MM.1S (cell line): ENCODE measurements around the gene FBXW2.

Source experiments
- DNase-seq: peaks from one replicate; pipeline ENCODE4 v3.0.0-alpha.2; 2015
- H2AFZ ChIP-seq: fragments of 300-600 bp; sonication (generic); 2 replicates; pipeline ENCODE4 v1.6.0; 2016; ENCODE audit warnings: antibody characterized with exemption, low read length
- H3F3A ChIP-seq: fragments of 300-600 bp; sonication (generic); 2 replicates; pipeline ENCODE4 v1.6.1; 2016; ENCODE audit warnings: mild to moderate bottlenecking, antibody characterized with exemption, low read length, moderate library complexity, mixed read lengths; ENCODE audit not compliant: insufficient read depth
- H3K27ac ChIP-seq: fragments of 300-600 bp; sonication (generic); 2 replicates; pipeline ENCODE4 v1.5.1; 2016; ENCODE audit warnings: mild to moderate bottlenecking, low read length
- H3K27me3 ChIP-seq: fragments of 300-600 bp; sonication (generic); replicated peaks from 2 replicates; pipeline ENCODE4 v1.6.0; 2016; ENCODE audit warnings: low read length; ENCODE audit not compliant: insufficient read depth
- H3K36me3 ChIP-seq: fragments of 300-600 bp; sonication (generic); replicated peaks from 2 replicates; pipeline ENCODE4 v1.6.1; 2016; ENCODE audit warnings: mild to moderate bottlenecking, low read length, mixed read lengths; ENCODE audit not compliant: insufficient read depth
- H3K4me1 ChIP-seq: fragments of 300-600 bp; sonication (generic); 2 replicates; pipeline ENCODE4 v1.6.1; 2016; ENCODE audit warnings: low read length, mixed read lengths
- H3K4me2 ChIP-seq: fragments of 300-600 bp; sonication (generic); 2 replicates; pipeline ENCODE4 v1.6.0; 2016; ENCODE audit warnings: low read depth, low read length
- H3K4me3 ChIP-seq: fragments of 300-600 bp; sonication (generic); 2 replicates; pipeline ENCODE4 v1.5.1; 2016; ENCODE audit warnings: low read length, mixed read lengths
- H3K79me2 ChIP-seq: fragments of 300-600 bp; sonication (generic); 2 replicates; pipeline ENCODE4 v1.6.1; 2016; ENCODE audit warnings: mixed run types, low read length, mixed read lengths
- H3K9ac ChIP-seq: fragments of 300-600 bp; sonication (generic); 2 replicates; pipeline ENCODE4 v1.6.1; 2016; ENCODE audit warnings: low read length, mixed read lengths
- H3K9me2 ChIP-seq: fragments of 300-600 bp; sonication (generic); replicated peaks from 2 replicates; pipeline ENCODE4 v1.6.1; 2016; ENCODE audit warnings: mild to moderate bottlenecking, low read length, mixed read lengths; ENCODE audit not compliant: insufficient read depth
- H3K9me3 ChIP-seq: fragments of 300-600 bp; sonication (generic); replicated peaks from 2 replicates; pipeline ENCODE4 v1.6.1; 2016; ENCODE audit warnings: mild to moderate bottlenecking, low read length, mixed read lengths; ENCODE audit not compliant: insufficient read depth
- H4K20me1 ChIP-seq: fragments of 300-600 bp; sonication (generic); 2 replicates; pipeline ENCODE4 v1.6.1; 2016; ENCODE audit warnings: mild to moderate bottlenecking, low read length, moderate library complexity, mixed read lengths; ENCODE audit not compliant: insufficient read depth
- CTCF ChIP-seq: fragments of 300-600 bp; sonication (generic); IDR thresholded peaks from 2 replicates; pipeline ENCODE4 v1.5.1; 2016; ENCODE audit warnings: antibody characterized with exemption, low read length, mixed read lengths
- EZH2 ChIP-seq: fragments of 300-600 bp; sonication (generic); optimal IDR thresholded peaks from 2 replicates; pipeline ENCODE3; 2017; ENCODE audit warnings: low read depth, mild to moderate bottlenecking, antibody characterized with exemption, low read length, mixed read lengths
- EZH2phosphoT487 ChIP-seq: fragments of 300-600 bp; sonication (generic); IDR thresholded peaks from 2 replicates; pipeline ENCODE4 v1.6.1; 2018; ENCODE audit warnings: antibody characterized with exemption, low read length

Gene FBXW2

GRCh38 chr9:120768886-120769285, 24.3 kb downstream of the FBXW2 start:
- Histone ChIP-seq H3F3A (no peaks in the 10 kb centered on the region), H3K4me2 (no peak overlapping the region), H3K36me3 (0 out of 2 replicates have a peak, but pooled peaks cover 6% of the 10 kb centered on the region), H3K79me2 (no peaks in the 10 kb centered on the region), H3K4me3 (no peak overlapping the region), H3K9me2 (no peaks in the 10 kb centered on the region), H3K4me1 (no peaks in the 10 kb centered on the region), H3K9me3 (no peaks in the 10 kb centered on the region), H3K27ac (no peak overlapping the region), H4K20me1 (no peaks in the 10 kb centered on the region), H3K9ac (no peak overlapping the region), H2AFZ (no peak overlapping the region), H3K27me3 (no peaks in the 10 kb centered on the region)
- TF ChIP-seq CTCF (no peak), EZH2phosphoT487 (no peak), EZH2 (no peak)
- no peak for DNase-seq

- Histone ChIP-seq H3K9me3 (no peaks in the 10 kb centered on the region), H3K27me3 (no peaks in the 10 kb centered on the region), H3K4me1 (no peaks in the 10 kb centered on the region), H3F3A (no peaks in the 10 kb centered on the region), H3K9ac (no peak overlapping the region), H3K79me2 (no peaks in the 10 kb centered on the region), H3K27ac (no peak overlapping the region), H4K20me1 (no peaks in the 10 kb centered on the region), H3K9me2 (no peaks in the 10 kb centered on the region), H3K4me2 (no peak overlapping the region), H3K36me3 (0 out of 2 replicates have a peak, but pooled peaks cover 6% of the 10 kb centered on the region), H3K4me3 (no peak overlapping the region), H2AFZ (no peak overlapping the region)
- no peak for DNase-seq
- no peak for TF ChIP-seq EZH2phosphoT487
- TF ChIP-seq EZH2: no peak
- no peak for TF ChIP-seq CTCF
Measured at GRCh38 chr9:120768247-120768646, 25.0 kb downstream of the FBXW2 start.

- Histone ChIP-seq H3K4me2 (no peak overlapping the region), H3K36me3 (0 out of 2 replicates have a peak, but pooled peaks cover 6% of the 10 kb centered on the region)
Measured at GRCh38 chr9:120767451-120767850, 25.8 kb downstream of the FBXW2 start.

More at GRCh38 chr9:120767451-120767850, 25.8 kb downstream of the FBXW2 start:
- no peaks in the 10 kb centered on the region for H4K20me1 ChIP-seq
- no peaks in the 10 kb centered on the region for H3K9me2 ChIP-seq
- H2AFZ ChIP-seq: no peak overlapping the region
- no peaks in the 10 kb centered on the region for H3K27me3 ChIP-seq
- no peak overlapping the region for H3K4me3 ChIP-seq
- no peaks in the 10 kb centered on the region for H3K79me2 ChIP-seq
- no peak overlapping the region for H3K9ac ChIP-seq
- no peak for DNase-seq
- TF ChIP-seq CTCF (no peak), EZH2 (no peak), EZH2phosphoT487 (no peak)
- H3K9me3 ChIP-seq: no peaks in the 10 kb centered on the region
- no peaks in the 10 kb centered on the region for H3F3A ChIP-seq
- H3K4me1 ChIP-seq: no peaks in the 10 kb centered on the region
- H3K27ac ChIP-seq: no peak overlapping the region
